Keratinocyte (primary cell): ENCODE results near the gene SEPTIN10. TPM values are rescaled to one million over a fixed set of nuclear protein-coding genes. Genes with fewer than 3 reads are reported as not detected.

Experiments
- DNase-seq: peaks from one replicate; pipeline ENCODE4 v3.0.0-alpha.2; 2011; ENCODE audit warnings: low read depth, missing footprints, low spot score
- FAIRE-seq: peaks from 2 replicates; lab custom pipeline; 2011; peaks lifted over from hg19 to GRCh38; lab: Jason Lieb, UNC
- H2AFZ ChIP-seq: 2 replicates; pipeline ENCODE4 v1.6.0; 2012; ENCODE audit warnings: low read length, control low read depth, inconsistent platforms; ENCODE audit not compliant: control insufficient read depth
- H3K27ac ChIP-seq: 2 replicates; pipeline ENCODE4 v1.5.1; 2011; ENCODE audit warnings: low read length; ENCODE audit not compliant: control insufficient read depth, insufficient read depth
- H3K27me3 ChIP-seq: 3 replicates; pipeline ENCODE4 v1.6.0; 2011; ENCODE audit warnings: low read length; ENCODE audit not compliant: control insufficient read depth, insufficient read depth; ENCODE audit errors: extremely low read depth
- H3K36me3 ChIP-seq, 2 experiments: 2 replicates in 1 of 2; 3 replicates in 1 of 2; pipeline ENCODE4 v1.5.1; 2011; ENCODE audit warnings: low read length in 2 of 2, mild to moderate bottlenecking in 1 of 2; ENCODE audit not compliant: control insufficient read depth in 2 of 2, insufficient read depth in 2 of 2; ENCODE audit errors: extremely low read depth in 1 of 2
- H3K4me1 ChIP-seq: 3 replicates; pipeline ENCODE4 v1.5.1; 2011; ENCODE audit warnings: low read length; ENCODE audit not compliant: control insufficient read depth, insufficient read depth; ENCODE audit errors: extremely low read depth
- H3K4me2 ChIP-seq: 3 replicates; pipeline ENCODE4 v1.6.0; 2011; ENCODE audit warnings: low read depth, low read length; ENCODE audit not compliant: control insufficient read depth, insufficient read depth; ENCODE audit errors: extremely low read depth
- H3K4me3 ChIP-seq, 3 experiments: fragments of 200-600 bp in 1 of 3; sonication (generic) in 1 of 3; 2 replicates in 2 of 3; 3 replicates in 1 of 3; pipeline ENCODE4 v1.5.1; 2011 to 2016; ENCODE audit warnings: low read length in 3 of 3, mild to moderate bottlenecking in 3 of 3, control low read depth in 2 of 3, inconsistent platforms in 1 of 3, low read depth in 1 of 3, mixed read lengths in 1 of 3, mixed run types in 1 of 3, moderate library complexity in 1 of 3; ENCODE audit not compliant: control insufficient read depth in 2 of 3, insufficient read depth in 2 of 3; ENCODE audit errors: extremely low read depth in 1 of 3
- H3K79me2 ChIP-seq: 2 replicates; pipeline ENCODE4 v1.6.0; 2012; ENCODE audit warnings: low read length; ENCODE audit not compliant: control insufficient read depth, insufficient read depth
- H3K9ac ChIP-seq: 3 replicates; pipeline ENCODE4 v1.6.0; 2011; ENCODE audit warnings: low read length; ENCODE audit not compliant: control insufficient read depth, insufficient read depth; ENCODE audit errors: extremely low read depth
- H3K9me1 ChIP-seq: 3 replicates; pipeline ENCODE4 v1.6.0; 2011; ENCODE audit warnings: low read length; ENCODE audit not compliant: control insufficient read depth, insufficient read depth; ENCODE audit errors: extremely low read depth
- H3K9me3 ChIP-seq: 2 replicates; pipeline ENCODE4 v1.5.1; 2012; ENCODE audit warnings: low read depth, low read length; ENCODE audit not compliant: control insufficient read depth
- H4K20me1 ChIP-seq: 3 replicates; pipeline ENCODE4 v1.6.0; 2011; ENCODE audit warnings: low read length; ENCODE audit not compliant: control insufficient read depth, insufficient read depth; ENCODE audit errors: extremely low read depth
- EZH2 ChIP-seq: IDR thresholded peaks from one replicate; pipeline ENCODE4 v1.6.1; 2012; ENCODE audit warnings: inconsistent platforms, mild to moderate bottlenecking, low read length, moderate library complexity
- dilution Hi-C: fragments of 300-500 bp; cut with MboI; formaldehyde crosslinking; loops from one replicate; pipeline ENCODE4 v1.7.0; 2020; ENCODE audit warnings: low sequenced_read_pairs; ENCODE audit not compliant: extremely low pct_ligation_motif_present
- polyA plus RNA-seq, 5 experiments: library from polyadenylated mRNA; depleted of rRNA in 3 of 5; stranded (reverse) in 3 of 5; stranded (forward) in 1 of 5; unstranded in 1 of 5; fragments of >200 nt; gene quantifications; 1 replicate in 1 of 5; 2 replicates in 3 of 5; 3 replicates in 1 of 5; pipeline versions ENCODE4 v1.2.1 to v1.2.3, GENCODE V29; 2011 to 2012; ENCODE audit warnings: missing spikeins in 2 of 5, low read depth in 1 of 5, low replicate concordance in 1 of 5
- TF ChIP-seq, protein P1 (sequence below), 3 experiments: IDR thresholded peaks in 1 of 3; conservative IDR thresholded peaks in 1 of 3; optimal IDR thresholded peaks in 1 of 3; 2 replicates in 2 of 3; 3 replicates in 1 of 3; pipeline versions ENCODE3 to v1.5.1; 2011; ENCODE audit warnings: low read length in 3 of 3, mild to moderate bottlenecking in 3 of 3, moderate library complexity in 2 of 3, control low read depth in 1 of 3, inconsistent platforms in 1 of 3; ENCODE audit not compliant: insufficient read depth in 2 of 3; ENCODE audit errors: extremely low read depth in 1 of 3

SEPTIN10 gene
- polyA plus RNA-seq, 1 donor (not counting 4 experiments of a cell fraction or from before 2014, with no cell fraction given) = 72.6 TPM

DNA sequence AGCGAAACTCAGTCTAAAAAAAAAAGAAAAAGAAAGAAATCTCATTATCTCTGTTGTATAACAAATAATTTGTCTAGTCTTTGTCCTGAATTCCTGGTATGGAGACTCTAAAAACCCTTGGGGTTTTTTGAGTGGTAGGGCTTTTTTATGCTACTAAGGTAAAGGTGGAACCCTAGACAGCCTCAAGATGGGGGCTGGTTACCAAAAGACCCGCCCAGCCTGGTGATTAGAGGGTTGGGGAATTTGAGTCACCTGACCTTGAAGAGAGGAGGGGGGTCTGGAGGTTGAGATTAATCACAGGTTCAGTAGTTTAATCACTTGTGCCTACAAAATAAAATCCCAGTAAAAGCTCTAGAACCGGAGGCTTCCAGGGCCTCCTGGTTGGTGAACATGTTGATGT is 18.0 kb upstream of the SEPTIN10 start:
- Histone ChIP-seq H3K79me2 (no peaks in the 10 kb centered on the region), H3K9me3 (no peaks in the 10 kb centered on the region), H2AFZ (no peak overlapping the region), H3K9ac (no peak overlapping the region), H3K4me2 (no peak overlapping the region), H3K4me1 (peaks cover 7% of the 10 kb centered on the region), H3K36me3 (no peaks in the 10 kb centered on the region), H3K27me3 (no peaks in the 10 kb centered on the region), H3K4me3 (no peak overlapping the region), H4K20me1 (no peaks in the 10 kb centered on the region), H3K9me1 (no peaks in the 10 kb centered on the region), H3K27ac (no peak overlapping the region)
- TF ChIP-seq, protein P1, sequence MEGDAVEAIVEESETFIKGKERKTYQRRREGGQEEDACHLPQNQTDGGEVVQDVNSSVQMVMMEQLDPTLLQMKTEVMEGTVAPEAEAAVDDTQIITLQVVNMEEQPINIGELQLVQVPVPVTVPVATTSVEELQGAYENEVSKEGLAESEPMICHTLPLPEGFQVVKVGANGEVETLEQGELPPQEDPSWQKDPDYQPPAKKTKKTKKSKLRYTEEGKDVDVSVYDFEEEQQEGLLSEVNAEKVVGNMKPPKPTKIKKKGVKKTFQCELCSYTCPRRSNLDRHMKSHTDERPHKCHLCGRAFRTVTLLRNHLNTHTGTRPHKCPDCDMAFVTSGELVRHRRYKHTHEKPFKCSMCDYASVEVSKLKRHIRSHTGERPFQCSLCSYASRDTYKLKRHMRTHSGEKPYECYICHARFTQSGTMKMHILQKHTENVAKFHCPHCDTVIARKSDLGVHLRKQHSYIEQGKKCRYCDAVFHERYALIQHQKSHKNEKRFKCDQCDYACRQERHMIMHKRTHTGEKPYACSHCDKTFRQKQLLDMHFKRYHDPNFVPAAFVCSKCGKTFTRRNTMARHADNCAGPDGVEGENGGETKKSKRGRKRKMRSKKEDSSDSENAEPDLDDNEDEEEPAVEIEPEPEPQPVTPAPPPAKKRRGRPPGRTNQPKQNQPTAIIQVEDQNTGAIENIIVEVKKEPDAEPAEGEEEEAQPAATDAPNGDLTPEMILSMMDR (optimal IDR thresholded peaks at IDR 0.05 in 1 of 3, IDR thresholded peaks at IDR 0.05 in 1 of 3, conservative IDR thresholded peaks at IDR 0.05 in 1 of 3; ENCODE audit: extremely low read depth in 1 of 3, insufficient read depth in 2 of 3, low read length in 3 of 3) = no peak
- FAIRE-seq = no peak
- DNase-seq = no peak
- dilution Hi-C loops = no loop called here

DNA sequence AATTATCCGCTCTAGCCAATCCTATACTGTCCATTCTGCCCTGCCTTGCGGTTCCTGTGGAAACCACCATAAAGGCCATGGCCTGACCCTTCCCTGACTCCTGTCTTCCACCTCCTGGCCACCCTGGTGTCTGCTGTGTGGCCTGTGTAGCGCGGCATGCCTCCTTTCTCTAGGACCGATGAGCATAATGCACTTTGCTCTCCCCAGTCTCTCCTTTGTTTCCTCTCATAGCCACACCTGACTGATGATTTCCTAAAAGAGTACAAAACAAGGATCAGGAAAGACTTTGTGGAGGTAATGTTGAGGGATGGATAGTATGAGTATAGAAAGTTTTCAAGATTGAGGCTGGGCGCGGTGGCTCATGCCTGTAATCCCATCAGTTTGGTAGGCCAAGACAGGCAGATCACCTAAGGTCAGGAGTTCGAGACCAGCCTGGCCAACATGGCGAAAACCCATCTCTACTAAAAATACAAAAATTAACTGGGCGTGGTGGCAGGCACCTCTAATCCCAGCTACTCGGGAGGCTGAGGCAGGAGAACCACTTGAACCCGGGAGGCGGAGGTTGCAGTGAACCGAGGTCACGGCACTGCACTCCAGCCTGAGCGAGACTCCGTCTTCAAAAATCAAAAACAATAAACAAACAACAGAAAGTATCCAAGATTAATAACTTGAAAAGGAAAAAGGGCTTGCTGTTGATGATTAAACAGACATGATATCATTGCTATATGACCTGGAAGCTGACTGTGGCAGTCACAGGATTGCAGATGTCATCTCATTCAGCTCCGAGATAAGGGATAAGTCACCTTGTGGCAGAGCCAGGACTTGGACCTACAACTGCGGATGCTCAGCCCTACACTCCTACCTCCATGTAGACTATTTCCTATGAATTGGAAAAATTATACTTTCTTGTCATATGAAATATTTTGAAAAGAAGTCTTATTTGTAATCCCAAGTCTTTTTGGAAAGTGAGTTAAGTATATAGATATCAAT is 17.0 kb upstream of the SEPTIN10 start:
- H4K20me1 ChIP-seq = no peaks in the 10 kb centered on the region
- FAIRE-seq (no peak), DNase-seq (no peak)
- peak overlapping the region; percentile 61 for H2AFZ ChIP-seq
- no peaks in the 10 kb centered on the region for H3K79me2 ChIP-seq
- TF ChIP-seq EZH2 = no peak
- TF ChIP-seq, protein P1 (optimal IDR thresholded peaks at IDR 0.05 in 1 of 3, IDR thresholded peaks at IDR 0.05 in 1 of 3, conservative IDR thresholded peaks at IDR 0.05 in 1 of 3; ENCODE audit: extremely low read depth in 1 of 3, insufficient read depth in 2 of 3, low read length in 3 of 3) = no peak
- no peaks in the 10 kb centered on the region for H3K9me1 ChIP-seq
- no peaks in the 10 kb centered on the region for H3K36me3 ChIP-seq
- no peak overlapping the region for H3K9ac ChIP-seq
- H3K27ac ChIP-seq = no peak overlapping the region
- peaks cover 7% of the 10 kb centered on the region for H3K4me1 ChIP-seq
- H3K4me3 ChIP-seq = no peak overlapping the region
- no peak overlapping the region for H3K4me2 ChIP-seq
- dilution Hi-C loops = no loop called here
- H3K27me3 ChIP-seq = no peaks in the 10 kb centered on the region
- H3K9me3 ChIP-seq = no peaks in the 10 kb centered on the region
